VCaP (cell line): Measurements from ENCODE around the gene UBE2E1.

ENCODE experiments used
- H3K27ac ChIP-seq: fragments of 450-650 bp; 2 replicates; pipeline ENCODE4 v1.5.1; 2017
- TF ChIP-seq, protein P1 (sequence below): fragments of 450-650 bp; conservative IDR thresholded peaks from 2 replicates; pipeline ENCODE4 v1.5.1; 2017; ENCODE audit warnings: mild to moderate bottlenecking, moderate library complexity

UBE2E1 gene

GRCh38 chr3:23885210-23885609 lies 79.5 kb downstream of the UBE2E1 start:
- H3K27ac ChIP-seq = no peak overlapping the region

DNA sequence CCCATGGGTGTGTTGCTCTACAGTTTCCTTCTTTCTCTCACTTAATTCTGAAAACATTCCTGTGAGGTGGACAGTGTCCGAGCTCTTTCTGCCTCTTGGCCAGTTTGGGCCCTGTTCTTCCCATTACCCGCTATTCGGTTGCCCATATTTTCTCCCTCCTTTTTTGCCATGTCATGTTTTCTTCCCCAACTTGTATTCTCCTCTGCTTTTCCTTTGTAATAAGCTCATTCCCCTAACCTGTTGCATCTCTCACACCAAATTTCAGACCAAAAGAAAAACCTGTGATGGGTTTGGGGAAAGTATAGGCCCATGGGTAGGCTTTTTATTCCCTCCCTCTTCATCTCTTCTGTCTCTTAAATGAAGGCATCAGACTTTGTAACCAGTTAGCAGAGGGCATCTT lies 80.6 kb downstream of the UBE2E1 start:
- TF ChIP-seq, protein P1, sequence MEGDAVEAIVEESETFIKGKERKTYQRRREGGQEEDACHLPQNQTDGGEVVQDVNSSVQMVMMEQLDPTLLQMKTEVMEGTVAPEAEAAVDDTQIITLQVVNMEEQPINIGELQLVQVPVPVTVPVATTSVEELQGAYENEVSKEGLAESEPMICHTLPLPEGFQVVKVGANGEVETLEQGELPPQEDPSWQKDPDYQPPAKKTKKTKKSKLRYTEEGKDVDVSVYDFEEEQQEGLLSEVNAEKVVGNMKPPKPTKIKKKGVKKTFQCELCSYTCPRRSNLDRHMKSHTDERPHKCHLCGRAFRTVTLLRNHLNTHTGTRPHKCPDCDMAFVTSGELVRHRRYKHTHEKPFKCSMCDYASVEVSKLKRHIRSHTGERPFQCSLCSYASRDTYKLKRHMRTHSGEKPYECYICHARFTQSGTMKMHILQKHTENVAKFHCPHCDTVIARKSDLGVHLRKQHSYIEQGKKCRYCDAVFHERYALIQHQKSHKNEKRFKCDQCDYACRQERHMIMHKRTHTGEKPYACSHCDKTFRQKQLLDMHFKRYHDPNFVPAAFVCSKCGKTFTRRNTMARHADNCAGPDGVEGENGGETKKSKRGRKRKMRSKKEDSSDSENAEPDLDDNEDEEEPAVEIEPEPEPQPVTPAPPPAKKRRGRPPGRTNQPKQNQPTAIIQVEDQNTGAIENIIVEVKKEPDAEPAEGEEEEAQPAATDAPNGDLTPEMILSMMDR = no peak
- H3K27ac ChIP-seq = peak overlapping the region; percentile 33

More at GRCh38 chr3:23885210-23885609, 79.5 kb downstream of the UBE2E1 start:
- TF ChIP-seq, protein P1 = no peak

- TF ChIP-seq, protein P1 = peak; percentile 89
- H3K27ac ChIP-seq = no peak overlapping the region; the same call in 1 of the 2 replicates
These were observed 83.0 kb downstream of the UBE2E1 start for GRCh38 chr3:23888617-23889228.

DNA sequence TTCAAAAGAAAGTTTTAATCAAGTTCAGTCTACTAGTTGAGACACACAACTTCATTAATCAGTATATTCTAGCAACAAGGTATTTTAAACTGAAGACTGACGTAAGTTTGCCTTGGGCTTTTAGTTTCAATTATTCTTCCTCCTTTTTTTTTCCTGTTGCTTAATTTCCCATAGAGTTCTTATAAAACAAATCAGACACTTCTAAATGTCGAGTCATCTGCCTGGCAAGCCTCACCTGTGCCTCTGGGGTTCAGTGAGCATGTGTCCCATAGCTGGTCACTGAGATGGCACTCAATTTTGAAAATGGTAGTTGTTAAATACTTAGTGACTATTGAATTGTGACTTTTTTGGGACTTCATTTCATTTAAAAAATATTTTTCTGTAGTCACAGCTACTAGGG lies 83.6 kb downstream of the UBE2E1 start:
- TF ChIP-seq, protein P1 = no peak
- H3K27ac ChIP-seq = no peak overlapping the region

DNA sequence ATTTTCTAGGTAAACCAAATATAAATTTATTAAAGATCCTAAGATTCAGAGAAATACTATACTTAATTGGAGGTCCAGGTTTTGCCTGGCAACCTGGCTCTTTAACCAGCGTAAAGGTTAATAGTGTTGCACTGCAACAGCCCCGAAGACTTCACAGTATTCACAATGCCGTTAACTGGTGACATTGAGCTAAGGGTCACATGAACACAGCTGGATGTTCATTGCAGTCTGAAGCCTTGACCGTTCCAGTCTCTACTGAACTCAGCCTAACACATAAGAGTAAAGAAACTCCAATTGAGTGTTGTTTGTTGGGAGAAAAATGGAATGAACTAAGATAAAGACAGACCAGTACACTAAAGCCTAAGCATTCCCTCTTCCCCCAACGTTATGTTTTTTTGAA lies 84.2 kb downstream of the UBE2E1 start:
- no peak overlapping the region for H3K27ac ChIP-seq
- TF ChIP-seq, protein P1 = no peak

DNA sequence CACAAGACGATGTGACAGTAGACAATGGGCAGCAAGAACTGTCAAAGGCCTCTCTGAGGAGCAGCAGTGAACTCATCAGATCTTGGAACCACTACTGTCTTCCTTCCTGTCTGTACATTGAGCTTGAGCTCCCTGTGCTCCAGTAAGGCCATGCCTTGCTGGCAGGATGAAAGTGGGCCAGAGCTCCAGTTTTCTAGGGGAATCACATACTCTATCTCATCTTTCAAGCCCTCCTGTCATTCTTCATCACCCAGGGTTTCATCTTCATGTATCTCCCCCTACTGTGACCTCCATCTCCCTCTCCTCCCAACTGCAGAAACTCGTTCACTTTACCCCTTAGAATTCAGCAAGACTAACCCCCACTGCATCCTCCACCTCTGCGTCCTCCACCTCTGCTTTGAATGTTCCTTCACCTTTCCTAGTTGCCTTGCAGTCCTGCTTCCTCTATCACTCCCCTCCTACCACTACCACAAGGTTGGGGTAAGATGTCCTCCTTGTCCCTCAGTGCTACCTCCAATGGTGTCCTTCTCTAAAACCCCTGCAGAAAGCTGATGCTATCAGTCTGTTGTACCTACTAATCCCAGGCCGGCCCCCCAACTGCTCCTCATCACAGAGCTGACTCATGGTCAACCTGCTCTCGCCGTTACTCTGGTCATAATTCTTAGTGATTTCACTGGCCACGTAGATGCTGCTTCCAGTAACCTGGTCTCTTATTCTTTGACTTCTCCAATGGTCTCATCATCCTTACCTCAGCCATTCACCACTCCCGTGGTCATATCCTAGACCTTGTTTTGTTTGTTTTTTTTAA lies 88.7 kb downstream of the UBE2E1 start:
- H3K27ac ChIP-seq = no peak overlapping the region

DNA sequence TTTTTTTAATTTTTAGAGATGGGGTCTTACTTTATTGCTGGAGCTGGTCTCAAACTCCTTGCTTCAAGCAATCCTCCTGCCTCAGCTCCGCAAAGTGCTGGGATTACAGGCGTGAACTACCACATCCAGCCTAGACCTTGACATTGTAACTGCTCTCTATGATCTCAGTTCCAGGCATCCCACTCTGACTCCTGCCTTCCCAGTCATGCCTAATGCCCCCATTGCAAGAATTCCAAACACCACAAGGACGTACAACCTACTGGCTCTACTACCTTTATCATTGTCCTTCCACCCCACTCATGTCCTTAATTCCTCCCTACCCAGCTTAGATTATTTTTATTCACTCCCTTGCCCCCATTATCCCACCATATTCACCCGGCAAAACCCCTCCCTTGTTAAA lies 89.4 kb downstream of the UBE2E1 start:
- no peak overlapping the region for H3K27ac ChIP-seq
- TF ChIP-seq, protein P1 = no peak

More for the DNA sequence above, 88.7 kb downstream of the UBE2E1 start:
- TF ChIP-seq, protein P1 = no peak
